Renal cortical epithelial cell (primary cell): Measurements from ENCODE around the gene PCDHGA7. TPM values are rescaled to one million over a fixed set of nuclear protein-coding genes. Genes with fewer than 3 reads are reported as not detected.
"Not testable (repeated sequence)": the region's sequence is repeated elsewhere in the genome, so short reads cannot be mapped to it uniquely, and the experiment has no call there.

Experiments
- DNase-seq: peaks from one replicate; pipeline ENCODE4 v3.0.0-alpha.2; 2011; ENCODE audit warnings: low read depth
- total RNA-seq: library from RNA; depleted of rRNA; stranded (reverse); fragments of >200 nt; gene quantifications from 2 replicates; pipeline ENCODE4 v1.2.3, GENCODE V29; 2014

Gene PCDHGA7
- total RNA-seq, 1 donor from 2014 or later = 2.3 TPM

- no peak for DNase-seq
These were observed 16.3 kb upstream of the PCDHGA7 start for GRCh38 chr5:141366016-141366896.

- peak; percentile 7 for DNase-seq
These were observed 12.3 kb upstream of the PCDHGA7 start, which contains the start of gene PCDHGB3 for GRCh38 chr5:141369994-141370848. TSS of gene PCDHGB3 (plus strand) at chr5:141370242. CDS start at chr5:141370395, 153 bp downstream.

- DNase-seq = no peak
These were observed 10.7 kb upstream of the PCDHGA7 start for GRCh38 chr5:141371572-141372475.

- DNase-seq = peak; percentile 15
These were observed 8.7 kb upstream of the PCDHGA7 start, which contains the start of gene PCDHGA6 for GRCh38 chr5:141373673-141374317. TSS of gene PCDHGA6 (plus strand) at chr5:141373891. CDS start at chr5:141374084, 193 bp downstream.

GRCh38 chr5:141374627-141375026 is 7.9 kb upstream of the PCDHGA7 start:
- no peak for DNase-seq

GRCh38 chr5:141375444-141376155 is 6.9 kb upstream of the PCDHGA7 start:
- DNase-seq = not testable (repeated sequence)

- DNase-seq = no peak
These were observed 803 bp downstream of the PCDHGA7 start for GRCh38 chr5:141383345-141383744.

- DNase-seq = no peak
These were observed 2.1 kb downstream of the PCDHGA7 start for GRCh38 chr5:141384471-141385267.

GRCh38 chr5:141387557-141388311 is 5.2 kb downstream of the PCDHGA7 start, which contains the start of gene PCDHGB4:
TSS of gene PCDHGB4 (plus strand) at chr5:141387698. CDS start at chr5:141387885, 187 bp downstream.
- DNase-seq = peak; percentile 6

- DNase-seq = no peak
These were observed 6.1 kb downstream of the PCDHGA7 start for GRCh38 chr5:141388661-141389060.

- no peak for DNase-seq
These were observed 6.9 kb downstream of the PCDHGA7 start for GRCh38 chr5:141389153-141390042.

- no peak for DNase-seq
These were observed 10.1 kb downstream of the PCDHGA7 start, which contains the start of gene PCDHGA8 for GRCh38 chr5:141392429-141393198. TSS of gene PCDHGA8 (plus strand) at chr5:141392633. CDS start at chr5:141392814, 181 bp downstream.

- DNase-seq = no peak
These were observed 10.7 kb downstream of the PCDHGA7 start for GRCh38 chr5:141393267-141393666.

- DNase-seq = not testable (repeated sequence)
These were observed 12.1 kb downstream of the PCDHGA7 start for GRCh38 chr5:141394401-141395187.

- peak; percentile 27 for DNase-seq
These were observed 15.4 kb downstream of the PCDHGA7 start, which contains the start of gene PCDHGB5 for GRCh38 chr5:141397756-141398551. TSS of gene PCDHGB5 (plus strand) at chr5:141397947. CDS start at chr5:141398128, 181 bp downstream.
